Heart left ventricle (tissue), 16 donors: ENCODE data around the gene MAPKAPK2. TPM values are rescaled to one million over a fixed set of nuclear protein-coding genes. Genes with fewer than 3 reads are reported as not detected.

Experiments used
- ATAC-seq, 4 donors: fragments of 200-7000 bp; cut with Tn5 transposase; one replicate each; pipeline ENCODE4 v1.9.1; 2020 to 2022; ENCODE audit warnings: moderate library complexity in 4 of 4, mild to moderate bottlenecking in 3 of 4, moderate number of reproducible peaks in 1 of 4
- DNase-seq, 5 donors: peaks; one replicate each; pipeline ENCODE4 v3.0.0-alpha.2; 2020
- H3K27ac ChIP-seq, 12 donors: fragments of 200-600 bp; sonication (generic) in 4 of 12; one replicate each; pipeline versions ENCODE4 v1.5.0 to v1.8.0; 2016 to 2022; ENCODE audit warnings: mild to moderate bottlenecking in 2 of 12
- H3K27me3 ChIP-seq, 9 donors: fragments of 200-600 bp; sonication (generic) in 2 of 9; one replicate each; pipeline versions ENCODE4 v1.5.1 to v1.8.0; 2016 to 2022; ENCODE audit warnings: mild to moderate bottlenecking in 3 of 9
- H3K36me3 ChIP-seq, 9 donors: fragments of 200-600 bp; sonication (generic) in 2 of 9; one replicate each; pipeline versions ENCODE4 v1.5.0 to v1.8.0; 2018 to 2022; ENCODE audit warnings: mild to moderate bottlenecking in 2 of 9
- H3K4me1 ChIP-seq, 12 donors: fragments of 200-600 bp; sonication (generic) in 4 of 12; one replicate each; pipeline versions ENCODE4 v1.5.0 to v1.8.0; 2016 to 2022; ENCODE audit warnings: mild to moderate bottlenecking in 3 of 12
- H3K4me3 ChIP-seq, 12 donors: fragments of 200-600 bp; sonication (generic) in 4 of 12; one replicate each; pipeline versions ENCODE4 v1.5.0 to v1.8.0; 2017 to 2022; ENCODE audit warnings: mild to moderate bottlenecking in 9 of 12, moderate library complexity in 4 of 12
- H3K9me3 ChIP-seq, 12 donors: fragments of 200-600 bp; sonication (generic) in 4 of 12; one replicate each; pipeline versions ENCODE4 v1.5.0 to v1.8.0; 2016 to 2022; ENCODE audit warnings: mild to moderate bottlenecking in 1 of 12
- POLR2A ChIP-seq, 2 donors: fragments of 450-650 bp; IDR thresholded peaks; one replicate each; pipeline ENCODE4 v1.6.1; 2017; ENCODE audit warnings: antibody characterized with exemption in 2 of 2, mild to moderate bottlenecking in 2 of 2, moderate library complexity in 2 of 2
- WGBS, 4 donors: extraction: QIAGEN DNeasy Blood & Tissue Kit in 2 of 4; methylation state at CpG; one replicate each; pipeline versions ENCODE4 v1.1.5 to v1.1.7; 2013 to 2018; 5-methylcytosine and 5-hydroxymethylcytosine counted together
- intact Hi-C, 10 donors: fragments of 100-400 bp; cut with DNase I; formaldehyde crosslinking; loops; one replicate each; pipeline versions ENCODE4 v1.11.1 to v1.14.2; 2022
- polyA plus RNA-seq, 2 donors: library from polyadenylated mRNA; stranded (reverse); fragments of 200-250 nt; gene quantifications; one replicate each; pipeline ENCODE4 v1.2.3, GENCODE V29; 2013
- total RNA-seq, 9 donors: library from RNA; depleted of rRNA in 2 of 9; stranded (reverse); fragments of >200 nt in 2 of 9; fragmentation: NEBNext Ultra II Directional in 3 of 9; extraction: Animal tissue kit (Norgen Biotek cat#: 25700) in 3 of 9; gene quantifications; one replicate each; pipeline versions ENCODE4 v1.1.0 to v1.2.4, GENCODE V29; 2016 to 2023
- TF ChIP-seq, protein P1 (sequence below), 12 donors: fragments of 200-600 bp; sonication (generic) in 4 of 12; IDR thresholded peaks; one replicate each; pipeline versions ENCODE4 v1.5.0 to v1.8.0; 2018 to 2022; ENCODE audit warnings: antibody characterized with exemption in 12 of 12, mild to moderate bottlenecking in 5 of 12
- donor health status: ischemic (EF 13 %, LVEDD 7.1; RV severe dilation, severe dysfunction).
- donor health status: healthy with polysubstance abuse.
- donor health status: DM: no; HTN: yes; CAD: no.
- donor health status: DM: no; HTN: no; CAD: no.
- donor health status: ischemic (EF 25% LVEDD 6.9; RV normal size, moderate dysfunction).
- donor health status: ischemic (EF 25% LVEDD 5.7; RV mildly dilated, moderate dysfunction).
- donor health status: healthy.
- donor health status: DM: yes; HTN: yes; CAD: no.
- donor health status: ischemic (EF 35%, LVEDD 5.7; RV mildly dilated, moderate dysfunction).
- donor health status: nonischemic (EF 11% LVEDD 7.7; RV severe dilation, severe dysfunction).
- donor health status: DM: yes; HTN: yes; CAD: no.
- donor health status: PGD.
- donor health status: ischemic (EF 29% LVEDD 5.4; RV normal size, mild dysfunction).
- donor health status: nonischemic (EF 23%, LVEDD 6.1; RV moderate dilation, normal function).

MAPKAPK2 gene
- total and polyA plus RNA-seq, 11 donors: 126 to 327 (median 223) TPM

DNA sequence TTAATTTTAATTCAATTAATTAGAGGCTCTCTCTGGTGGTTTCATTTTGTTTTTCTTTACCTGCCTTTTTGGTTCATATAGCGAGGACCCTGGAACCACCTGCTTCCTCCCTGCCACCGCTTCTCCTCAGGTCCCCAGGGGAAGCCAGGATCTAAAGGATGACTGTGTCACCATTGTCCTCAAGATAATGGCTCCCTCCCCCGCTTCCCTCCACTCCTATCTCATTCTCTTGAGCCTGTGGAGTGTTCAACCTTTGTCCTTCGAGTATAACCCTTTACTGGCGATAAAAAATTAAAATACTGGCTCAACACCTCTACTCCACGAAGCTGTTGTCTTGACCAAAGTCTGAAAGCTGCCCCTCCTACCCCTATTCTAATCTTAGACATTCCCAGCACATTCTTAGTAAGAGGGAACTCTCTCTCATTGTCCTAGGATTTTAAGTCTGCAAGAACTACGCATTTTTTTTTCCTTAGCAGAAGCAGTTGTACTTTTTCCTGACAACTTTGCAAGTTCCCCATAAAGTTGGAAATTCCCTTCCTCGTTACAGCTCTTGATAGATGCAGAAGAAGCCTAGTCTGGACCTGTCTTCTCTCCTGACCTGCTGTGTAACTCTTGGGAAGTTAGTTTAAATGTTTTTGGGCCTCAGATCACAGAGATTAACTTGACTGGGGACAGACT, 12.6 kb upstream of the MAPKAPK2 start:
- Histone ChIP-seq H3K27ac (peak overlapping the region in 11 of 12 donors; percentile 51 to 86 (median 70)), H3K4me1 (peaks cover 3 to 65% (median 40%) of the 10 kb centered on the region in 12 donors), H3K27me3 (no peaks in the 10 kb centered on the region), H3K36me3 (no peaks in the 10 kb centered on the region), H3K9me3 (no peaks in the 10 kb centered on the region), H3K4me3 (peak overlapping the region in 1 of 12 donors; percentile 9)
- 15 to 24% (median 16%) methylated on average over 8 of the region's 8 CpGs for WGBS, 4 donors
- DNase-seq (no peak), ATAC-seq (peak; percentile 33 to 51 (median 48))
- intact Hi-C loops: no loop called here
- TF ChIP-seq POLR2A (IDR thresholded peaks at IDR 0.05): no peak
- TF ChIP-seq, protein P1, sequence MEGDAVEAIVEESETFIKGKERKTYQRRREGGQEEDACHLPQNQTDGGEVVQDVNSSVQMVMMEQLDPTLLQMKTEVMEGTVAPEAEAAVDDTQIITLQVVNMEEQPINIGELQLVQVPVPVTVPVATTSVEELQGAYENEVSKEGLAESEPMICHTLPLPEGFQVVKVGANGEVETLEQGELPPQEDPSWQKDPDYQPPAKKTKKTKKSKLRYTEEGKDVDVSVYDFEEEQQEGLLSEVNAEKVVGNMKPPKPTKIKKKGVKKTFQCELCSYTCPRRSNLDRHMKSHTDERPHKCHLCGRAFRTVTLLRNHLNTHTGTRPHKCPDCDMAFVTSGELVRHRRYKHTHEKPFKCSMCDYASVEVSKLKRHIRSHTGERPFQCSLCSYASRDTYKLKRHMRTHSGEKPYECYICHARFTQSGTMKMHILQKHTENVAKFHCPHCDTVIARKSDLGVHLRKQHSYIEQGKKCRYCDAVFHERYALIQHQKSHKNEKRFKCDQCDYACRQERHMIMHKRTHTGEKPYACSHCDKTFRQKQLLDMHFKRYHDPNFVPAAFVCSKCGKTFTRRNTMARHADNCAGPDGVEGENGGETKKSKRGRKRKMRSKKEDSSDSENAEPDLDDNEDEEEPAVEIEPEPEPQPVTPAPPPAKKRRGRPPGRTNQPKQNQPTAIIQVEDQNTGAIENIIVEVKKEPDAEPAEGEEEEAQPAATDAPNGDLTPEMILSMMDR (IDR thresholded peaks at IDR 0.05): no peak

DNA sequence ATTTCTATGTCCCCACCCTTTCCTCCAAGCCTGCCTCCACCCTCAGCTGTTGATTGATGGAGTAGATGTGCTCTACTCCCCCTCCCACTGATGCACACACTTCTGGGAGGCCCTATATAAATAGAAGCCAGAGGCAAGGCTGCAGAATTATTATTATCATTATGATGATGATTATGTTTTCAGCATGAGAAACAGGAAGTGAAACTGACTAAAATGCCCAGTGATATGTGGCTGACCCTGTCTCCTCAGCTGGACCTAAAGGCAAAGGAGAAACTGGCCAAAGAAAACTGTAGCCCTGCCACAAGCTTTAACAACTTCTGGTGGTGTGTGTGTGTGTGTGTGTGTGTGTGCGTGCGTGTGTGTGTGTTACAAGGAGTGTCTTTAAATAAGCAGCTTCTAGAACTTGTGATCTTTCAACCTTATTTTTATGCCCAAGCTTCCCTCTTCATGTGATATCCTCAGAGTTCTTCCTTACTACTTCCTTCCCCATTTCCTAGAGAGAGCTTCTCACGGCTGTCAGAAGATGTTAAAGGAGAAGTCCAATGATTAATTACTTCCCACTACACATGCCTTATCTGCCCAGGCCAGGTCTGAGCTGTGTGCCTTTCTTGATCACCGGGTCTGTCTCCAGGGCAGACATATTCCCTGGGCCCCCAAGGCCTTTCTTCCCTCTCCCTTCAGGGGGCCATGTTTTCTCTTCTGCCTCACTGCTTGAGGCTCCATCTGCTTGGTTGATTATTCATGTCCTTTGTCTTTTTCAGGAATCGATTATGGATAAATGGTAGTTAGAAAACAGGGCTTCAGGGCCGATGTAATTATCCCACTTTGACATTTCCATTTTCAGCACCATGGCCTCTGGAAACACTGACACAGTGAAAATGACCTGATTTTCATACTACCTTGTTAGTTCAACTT, 11.6 kb upstream of the MAPKAPK2 start:
- H3K27ac ChIP-seq: peak overlapping the region in 11 of 12 donors; percentile 51 to 86 (median 70)
- ATAC-seq: peak in 3 of 4 donors; percentile 49 to 65 (median 50)
- H3K4me1 ChIP-seq: peaks cover 3 to 66% (median 40%) of the 10 kb centered on the region in 12 donors
- peak in 1 of 5 donors; percentile 36 for DNase-seq
- no peaks in the 10 kb centered on the region for H3K36me3 ChIP-seq
- H3K4me3 ChIP-seq: peak overlapping the region in 1 of 12 donors; percentile 9
- intact Hi-C loops: no loop called here
- TF ChIP-seq POLR2A (IDR thresholded peaks at IDR 0.05): no peak
- H3K9me3 ChIP-seq: no peaks in the 10 kb centered on the region
- 27 to 42% (median 32%) methylated on average over 6 of the region's 6 CpGs for WGBS, 4 donors
- H3K27me3 ChIP-seq: no peaks in the 10 kb centered on the region

DNA sequence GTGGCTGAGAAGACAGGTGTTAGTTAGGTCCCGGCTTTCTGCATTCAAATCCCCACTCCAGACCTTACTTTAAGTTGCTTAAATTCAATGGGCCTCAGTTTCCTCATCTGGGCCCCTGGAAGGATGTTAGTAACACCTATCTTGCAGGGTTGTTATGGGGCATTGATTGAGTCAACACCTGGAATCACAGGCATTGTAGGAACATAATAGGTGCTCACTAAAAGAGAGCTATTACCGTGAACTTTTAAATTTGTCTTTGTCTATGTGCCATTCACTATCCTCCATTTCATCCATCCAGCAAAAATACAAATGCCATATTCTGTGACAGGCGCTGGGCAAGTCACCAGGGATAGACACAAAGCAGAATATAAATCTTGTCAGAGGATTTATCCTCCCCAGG, 10.5 kb upstream of the MAPKAPK2 start:
- no peak overlapping the region for H3K4me3 ChIP-seq
- DNase-seq (no peak), ATAC-seq (no peak)
- 89 to 97% (median 95%) methylated on average over 3 of the region's 3 CpGs for WGBS, 4 donors
- peak overlapping the region in 10 of 12 donors; percentile 41 to 86 (median 64) for H3K27ac ChIP-seq
- H3K4me1 ChIP-seq: peaks cover 3 to 66% (median 43%) of the 10 kb centered on the region in 12 donors
- H3K36me3 ChIP-seq: no peaks in the 10 kb centered on the region
- TF ChIP-seq, protein P1 (IDR thresholded peaks at IDR 0.05): no peak
- no peak for TF ChIP-seq POLR2A (IDR thresholded peaks at IDR 0.05)
- no peaks in the 10 kb centered on the region for H3K9me3 ChIP-seq
- H3K27me3 ChIP-seq: no peaks in the 10 kb centered on the region
- intact Hi-C loops: no loop called here

DNA sequence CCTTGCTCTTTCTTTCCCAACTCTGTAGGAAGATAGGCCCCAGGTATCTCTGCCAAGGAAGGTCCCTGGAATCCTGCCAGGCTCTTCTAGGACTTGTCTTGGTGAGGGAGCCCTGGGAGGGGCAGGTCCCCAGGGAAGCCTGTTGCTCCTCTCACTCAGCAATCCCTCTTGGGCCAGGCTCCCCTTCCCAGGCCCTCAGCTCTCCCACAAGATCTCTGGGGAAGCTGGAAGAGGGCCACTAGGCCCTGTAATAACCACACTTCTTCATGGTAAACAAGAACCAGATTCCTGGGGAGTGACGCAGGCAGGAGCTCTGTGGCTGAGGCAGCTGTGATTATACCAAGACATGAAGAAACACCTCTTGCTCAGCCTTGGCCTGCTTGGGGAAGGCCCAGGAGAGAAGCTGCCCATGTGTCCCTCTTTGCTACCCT, 9.9 kb upstream of the MAPKAPK2 start:
- no peaks in the 10 kb centered on the region for H3K36me3 ChIP-seq
- no peak overlapping the region for H3K4me3 ChIP-seq
- peak; percentile 52 to 75 (median 62) for ATAC-seq

More for the DNA sequence above, 9.9 kb upstream of the MAPKAPK2 start:
- WGBS, 4 donors: 29 to 46% (median 36%) methylated on average over 1 of the region's 1 CpG; no CpG with 5 or more reads in 1 of the 4 donors
- peaks cover 3 to 66% (median 43%) of the 10 kb centered on the region in 12 donors for H3K4me1 ChIP-seq
- peak overlapping the region in 10 of 12 donors; percentile 41 to 86 (median 64) for H3K27ac ChIP-seq
- TF ChIP-seq, protein P1 (IDR thresholded peaks at IDR 0.05): no peak
- TF ChIP-seq POLR2A (IDR thresholded peaks at IDR 0.05): no peak
- H3K27me3 ChIP-seq: no peaks in the 10 kb centered on the region
- no peaks in the 10 kb centered on the region for H3K9me3 ChIP-seq
- peak in 4 of 5 donors; percentile 51 to 78 (median 66) for DNase-seq
- intact Hi-C loops: no loop called here
